HEK293 (cell line): Measurements from ENCODE around the gene TBCK.
A peak's percentile ranks its signal among the peaks of the same experiment; 100 is the strongest.
"Not testable (repeated sequence)": the region's sequence is repeated elsewhere in the genome, so short reads cannot be mapped to it uniquely, and the experiment has no call there.

ENCODE experiments used
- CTCF ChIA-PET: fragments of 350-600 bp; formaldehyde crosslinking; extraction: SDS; loops from one replicate; lab custom pipeline; 2021; ENCODE audit warnings: antibody characterized with exemption; lab: Yijun Ruan, JAX
- POLR2A ChIA-PET: fragments of 300-600 bp; formaldehyde crosslinking; extraction: SDS; loops from one replicate; lab custom pipeline; 2020; ENCODE audit warnings: antibody characterized with exemption, inconsistent platforms; lab: Yijun Ruan, JAX
- H3K27ac ChIP-seq: fragments of 200-500 bp; sonication (Bioruptor generic); 2 replicates; pipeline ENCODE4 v1.5.1; 2014; ENCODE audit warnings: low read depth, low read length, control low read depth, inconsistent platforms; ENCODE audit errors: extremely low read depth
- H3K36me3 ChIP-seq, 2 experiments: fragments of 200-500 bp in 1 of 2; sonication (Bioruptor generic) in 1 of 2; 1 replicate in 1 of 2; 2 replicates in 1 of 2; pipeline ENCODE4 v1.5.1; 2014 to 2017; ENCODE audit warnings: inconsistent platforms in 2 of 2, low read length in 2 of 2; ENCODE audit not compliant: control insufficient read depth in 2 of 2, insufficient read depth in 1 of 2
- H3K4me1 ChIP-seq: fragments of 200-500 bp; sonication (Bioruptor generic); 2 replicates; pipeline ENCODE4 v1.5.1; 2014; ENCODE audit warnings: mild to moderate bottlenecking, low read length, inconsistent platforms; ENCODE audit not compliant: control insufficient read depth, insufficient read depth
- H3K4me3 ChIP-seq: 2 replicates; pipeline ENCODE4 v1.5.1; 2011; ENCODE audit warnings: low read depth, mild to moderate bottlenecking, control low read depth, low read length, moderate library complexity
- H3K9me3 ChIP-seq: fragments of 200-500 bp; sonication (Bioruptor generic); 2 replicates; pipeline ENCODE4 v1.5.1; 2014; ENCODE audit warnings: low read depth, low read length, inconsistent platforms; ENCODE audit not compliant: control insufficient read depth, insufficient read depth
- BCL6B ChIP-seq: fragments of 450-650 bp; formaldehyde crosslinking; IDR thresholded peaks from 2 replicates; pipeline ENCODE4 v1.5.1; 2017; ENCODE audit warnings: missing biosample characterization, missing genetic modification characterization
- OSR2 ChIP-seq: fragments of 450-650 bp; formaldehyde crosslinking; IDR thresholded peaks from 2 replicates; pipeline ENCODE4 v1.5.1; 2016; ENCODE audit warnings: missing biosample characterization, missing genetic modification characterization
- REST ChIP-seq: fragments of 450-650 bp; formaldehyde crosslinking; IDR thresholded peaks from 2 replicates; pipeline ENCODE4 v1.5.1; 2016; ENCODE audit warnings: missing biosample characterization, missing genetic modification characterization
- SCRT1 ChIP-seq: fragments of 450-650 bp; formaldehyde crosslinking; IDR thresholded peaks from 2 replicates; pipeline ENCODE4 v1.5.1; 2016; ENCODE audit warnings: missing biosample characterization, missing genetic modification characterization, borderline replicate concordance
- SETDB1 ChIP-seq: IDR thresholded peaks from one replicate; pipeline ENCODE4 v1.6.1; 2017; ENCODE audit warnings: mild to moderate bottlenecking, low read length, moderate library complexity, mixed read lengths; ENCODE audit not compliant: insufficient read length
- TCF7L2 ChIP-seq: IDR thresholded peaks from 2 replicates; pipeline ENCODE4 v1.6.1; 2011; ENCODE audit warnings: low read depth, mild to moderate bottlenecking, inconsistent platforms, low read length, moderate library complexity, borderline replicate concordance
- ZBTB44 ChIP-seq: fragments of 450-650 bp; IDR thresholded peaks from 2 replicates; pipeline ENCODE4 v1.5.1; 2018; ENCODE audit warnings: missing biosample characterization, mild to moderate bottlenecking, missing genetic modification characterization
- ZNF18 ChIP-seq: fragments of 450-650 bp; formaldehyde crosslinking; IDR thresholded peaks from 2 replicates; pipeline ENCODE4 v1.5.1; 2016; ENCODE audit warnings: missing biosample characterization, missing genetic modification characterization
- ZNF214 ChIP-seq: fragments of 450-650 bp; formaldehyde crosslinking; IDR thresholded peaks from 2 replicates; pipeline ENCODE4 v1.5.1; 2017; ENCODE audit warnings: missing biosample characterization, mild to moderate bottlenecking, missing genetic modification characterization, borderline replicate concordance
- ZNF354C ChIP-seq: fragments of 450-650 bp; formaldehyde crosslinking; IDR thresholded peaks from 2 replicates; pipeline ENCODE4 v1.5.1; 2016; ENCODE audit warnings: missing biosample characterization, missing genetic modification characterization, low read depth, borderline replicate concordance
- ZNF423 ChIP-seq: fragments of 450-650 bp; formaldehyde crosslinking; IDR thresholded peaks from 2 replicates; pipeline ENCODE4 v1.5.1; 2016; ENCODE audit warnings: missing biosample characterization, missing genetic modification characterization
- ZNF433 ChIP-seq: fragments of 450-650 bp; formaldehyde crosslinking; IDR thresholded peaks from 2 replicates; pipeline ENCODE4 v1.5.1; 2016; ENCODE audit warnings: missing biosample characterization, missing genetic modification characterization, low read depth
- ZNF501 ChIP-seq: fragments of 450-650 bp; formaldehyde crosslinking; IDR thresholded peaks from 2 replicates; pipeline ENCODE4 v1.5.1; 2016; ENCODE audit warnings: missing biosample characterization, missing genetic modification characterization
- ZNF560 ChIP-seq: fragments of 450-650 bp; formaldehyde crosslinking; IDR thresholded peaks from 2 replicates; pipeline ENCODE4 v1.5.1; 2017; ENCODE audit warnings: missing biosample characterization, missing genetic modification characterization, borderline replicate concordance
- ZNF621 ChIP-seq: fragments of 450-650 bp; formaldehyde crosslinking; IDR thresholded peaks from 2 replicates; pipeline ENCODE4 v1.5.1; 2017; ENCODE audit warnings: missing biosample characterization, missing genetic modification characterization
- ZNF623 ChIP-seq: fragments of 450-650 bp; formaldehyde crosslinking; IDR thresholded peaks from 2 replicates; pipeline ENCODE4 v1.5.1; 2016; ENCODE audit warnings: missing biosample characterization, missing genetic modification characterization
- ZNF692 ChIP-seq: fragments of 450-650 bp; formaldehyde crosslinking; IDR thresholded peaks from 2 replicates; pipeline ENCODE4 v1.5.1; 2016; ENCODE audit warnings: missing biosample characterization, missing genetic modification characterization
- ZNF768 ChIP-seq: fragments of 450-650 bp; formaldehyde crosslinking; IDR thresholded peaks from 2 replicates; pipeline ENCODE4 v1.5.1; 2018; ENCODE audit warnings: missing biosample characterization, mild to moderate bottlenecking, missing genetic modification characterization
- ZNF843 ChIP-seq: fragments of 450-650 bp; formaldehyde crosslinking; IDR thresholded peaks from 2 replicates; pipeline ENCODE4 v1.5.1; 2016; ENCODE audit warnings: missing biosample characterization, missing genetic modification characterization

Gene TBCK

GRCh38 chr4:106111778-106112469, 204.1 kb downstream of the TBCK start:
- CTCF ChIA-PET, H3K27ac ChIP-seq, POLR2A ChIA-PET, H3K9me3 ChIP-seq, H3K4me1 ChIP-seq, H3K4me3 ChIP-seq: not testable (repeated sequence)
- peak; percentile 55 for TF ChIP-seq SETDB1
- H3K36me3 ChIP-seq = peaks cover 0 to 10% of the 10 kb centered on the region in 2 experiments; a peak in 1 of 3 replicates

GRCh38 chr4:106109929-106110328, 206.1 kb downstream of the TBCK start:
- POLR2A ChIA-PET = no interaction called here
- H3K27ac ChIP-seq = no peak overlapping the region
- peaks cover 0 to 6% of the 10 kb centered on the region in 2 experiments; a peak in 1 of 3 replicates for H3K36me3 ChIP-seq
- no peak for TF ChIP-seq ZNF768 (tag by site-specific recombination)
- TF ChIP-seq TCF7L2 = no peak
- TF ChIP-seq ZNF843 (tag by site-specific recombination) = no peak
- no peak for TF ChIP-seq ZNF214 (tag by site-specific recombination)
- TF ChIP-seq ZNF354C (tag by site-specific recombination) = no peak
- no peak for TF ChIP-seq ZNF423 (tag by site-specific recombination)
- no peak for TF ChIP-seq ZNF560 (tag by site-specific recombination)
- no peak for TF ChIP-seq ZBTB44
- no peak for TF ChIP-seq ZNF621
- TF ChIP-seq ZNF692 (tag by site-specific recombination) = no peak
- no peak for TF ChIP-seq OSR2 (tag by site-specific recombination)
- no peak for TF ChIP-seq ZNF18 (tag by site-specific recombination)
- TF ChIP-seq ZNF501 = no peak
- no peak for TF ChIP-seq BCL6B (tag by site-specific recombination)
- no peaks in the 10 kb centered on the region for H3K9me3 ChIP-seq
- H3K4me1 ChIP-seq = no peaks in the 10 kb centered on the region
- H3K4me3 ChIP-seq = no peak overlapping the region
- CTCF ChIA-PET = no interaction called here

GRCh38 chr4:106105697-106106096, 210.3 kb downstream of the TBCK start:
- H3K9me3 ChIP-seq = no peaks in the 10 kb centered on the region
- CTCF ChIA-PET = no interaction called here
- H3K36me3 ChIP-seq = no peaks in the 10 kb centered on the region
- no peak overlapping the region for H3K4me3 ChIP-seq
- no peak for TF ChIP-seq REST
- peak; percentile 94 for TF ChIP-seq ZNF433 (tag by site-specific recombination)
- TF ChIP-seq SCRT1 (tag by site-specific recombination) = no peak
- no peak for TF ChIP-seq ZNF623 (tag by site-specific recombination)
- no peak overlapping the region for H3K27ac ChIP-seq
- H3K4me1 ChIP-seq = no peaks in the 10 kb centered on the region
- POLR2A ChIA-PET = no interaction called here
